Prostate gland (tissue), 2 donors: ENCODE data around the gene PDS5B.

Experiments used
- POLR2AphosphoS5 ChIP-seq: sonication (generic); formaldehyde crosslinking; IDR thresholded peaks from one replicate; pipeline ENCODE4 v1.6.1; 2017; ENCODE audit warnings: antibody characterized with exemption
- TF ChIP-seq, protein P1 (sequence below), 4 experiments: fragments of 200-600 bp in 2 of 4; fragments of 450-650 bp in 2 of 4; sonication (generic) in 2 of 4; IDR thresholded peaks; 1 replicate in 3 of 4; 2 replicates in 1 of 4; pipeline ENCODE4 v1.5.1; 2016 to 2019; ENCODE audit warnings: antibody characterized with exemption in 4 of 4, mild to moderate bottlenecking in 2 of 4, moderate library complexity in 2 of 4

DNA sequence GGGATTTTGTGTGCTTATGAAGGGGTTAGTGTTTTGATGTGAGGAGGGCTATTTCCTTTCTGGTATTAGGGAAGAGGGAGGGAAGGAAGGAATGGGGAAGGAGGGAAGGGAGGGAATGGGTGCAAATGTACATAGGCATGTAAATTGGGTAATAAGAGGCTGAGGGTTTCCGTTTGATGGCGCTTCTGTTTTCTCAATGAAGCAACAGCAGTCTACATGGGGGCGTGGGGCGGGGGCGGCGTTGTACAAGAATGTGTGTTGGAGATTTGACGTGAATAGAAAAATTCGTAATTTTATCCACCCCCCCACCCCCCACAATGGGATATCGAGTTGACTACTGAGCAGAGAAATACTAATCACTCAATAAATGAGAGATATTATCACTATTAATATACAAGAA lies 52.5 kb downstream of the PDS5B start:
- TF ChIP-seq, protein P1, sequence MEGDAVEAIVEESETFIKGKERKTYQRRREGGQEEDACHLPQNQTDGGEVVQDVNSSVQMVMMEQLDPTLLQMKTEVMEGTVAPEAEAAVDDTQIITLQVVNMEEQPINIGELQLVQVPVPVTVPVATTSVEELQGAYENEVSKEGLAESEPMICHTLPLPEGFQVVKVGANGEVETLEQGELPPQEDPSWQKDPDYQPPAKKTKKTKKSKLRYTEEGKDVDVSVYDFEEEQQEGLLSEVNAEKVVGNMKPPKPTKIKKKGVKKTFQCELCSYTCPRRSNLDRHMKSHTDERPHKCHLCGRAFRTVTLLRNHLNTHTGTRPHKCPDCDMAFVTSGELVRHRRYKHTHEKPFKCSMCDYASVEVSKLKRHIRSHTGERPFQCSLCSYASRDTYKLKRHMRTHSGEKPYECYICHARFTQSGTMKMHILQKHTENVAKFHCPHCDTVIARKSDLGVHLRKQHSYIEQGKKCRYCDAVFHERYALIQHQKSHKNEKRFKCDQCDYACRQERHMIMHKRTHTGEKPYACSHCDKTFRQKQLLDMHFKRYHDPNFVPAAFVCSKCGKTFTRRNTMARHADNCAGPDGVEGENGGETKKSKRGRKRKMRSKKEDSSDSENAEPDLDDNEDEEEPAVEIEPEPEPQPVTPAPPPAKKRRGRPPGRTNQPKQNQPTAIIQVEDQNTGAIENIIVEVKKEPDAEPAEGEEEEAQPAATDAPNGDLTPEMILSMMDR (IDR thresholded peaks at IDR 0.05): no peak
- no peak for TF ChIP-seq POLR2AphosphoS5
